ENCODE measurements around the gene CBLL2.

CBLL2 gene

GRCh38 chrX:22315151-22315550, 42.4 kb downstream of the CBLL2 start:
- no peaks in the 10 kb centered on the region for H3K27me3 Mint-ChIP-seq (ENCODE audit: low read depth, poor library complexity)

GRCh38 chrX:22320236-22320873, 47.6 kb downstream of the CBLL2 start:
- no peak overlapping the region for H3K4me3 Mint-ChIP-seq
- TF ChIP-seq CTCF (IDR thresholded peaks at IDR 0.05): no peak
- H3K9me3 Mint-ChIP-seq: peaks cover 16% of the 10 kb centered on the region
- H3K27ac Mint-ChIP-seq: no peak overlapping the region
- H3K4me1 Mint-ChIP-seq: peaks cover 18% of the 10 kb centered on the region
- no peak for DNase-seq
- no peaks in the 10 kb centered on the region for H3K36me3 Mint-ChIP-seq (ENCODE audit: low read depth)
- peaks cover 7% of the 10 kb centered on the region for H3K27me3 Mint-ChIP-seq (ENCODE audit: low read depth, poor library complexity)

More at GRCh38 chrX:22315151-22315550, 42.4 kb downstream of the CBLL2 start:
- Mint-ChIP-seq H3K4me1 (peaks cover 15% of the 10 kb centered on the region), H3K36me3 (ENCODE audit: low read depth) (no peaks in the 10 kb centered on the region), H3K27ac (no peak overlapping the region), H3K4me3 (no peak overlapping the region), H3K9me3 (peaks cover 9% of the 10 kb centered on the region)
- DNase-seq: no peak
- no peak for TF ChIP-seq CTCF (IDR thresholded peaks at IDR 0.05)

- TF ChIP-seq CTCF (IDR thresholded peaks at IDR 0.05): no peak
- Mint-ChIP-seq H3K9me3 (peaks cover 24% of the 10 kb centered on the region), H3K27me3 (ENCODE audit: low read depth, poor library complexity) (peaks cover 7% of the 10 kb centered on the region), H3K4me1 (peaks cover 39% of the 10 kb centered on the region), H3K4me3 (no peak overlapping the region), H3K27ac (no peak overlapping the region), H3K36me3 (ENCODE audit: low read depth) (peaks cover 3% of the 10 kb centered on the region)
- DNase-seq: no peak
Measured at GRCh38 chrX:22323541-22323940, 50.8 kb downstream of the CBLL2 start.
